Measurements from ENCODE around the gene ZNHIT3.

ZNHIT3 gene

GRCh38 chr17:36515837-36516236 is 29.4 kb downstream of the ZNHIT3 start:
- H3K27me3 ChIP-seq (ENCODE audit: insufficient read depth, low read length, poor library complexity, severe bottlenecking) = no peaks in the 10 kb centered on the region
- H3K9ac ChIP-seq (ENCODE audit: low read depth, low read length, poor library complexity, severe bottlenecking) = no peak overlapping the region
- H3K4me3 ChIP-seq (ENCODE audit: low read length, poor library complexity, severe bottlenecking) = no peak overlapping the region
- no peak overlapping the region for H3K4me2 ChIP-seq (ENCODE audit: low read depth, low read length, poor library complexity, severe bottlenecking)
- no peaks in the 10 kb centered on the region for H4K20me1 ChIP-seq (ENCODE audit: insufficient read depth, low read length, poor library complexity, severe bottlenecking)
- TF ChIP-seq CTCF (conservative IDR thresholded peaks at IDR 0.05; ENCODE audit: low read length) = no peak
- TF ChIP-seq EZH2phosphoT487 (IDR thresholded peaks at IDR 0.05; ENCODE audit: borderline replicate concordance) = no peak
- no peak overlapping the region for H2AFZ ChIP-seq (ENCODE audit: low read length)
- no peaks in the 10 kb centered on the region for H3K9me3 ChIP-seq (ENCODE audit: insufficient read depth, low read depth, low read length)
- H3K9me2 ChIP-seq (replicated peaks; ENCODE audit: low read depth, low read length) = no peaks in the 10 kb centered on the region
- no peaks in the 10 kb centered on the region for H3K4me1 ChIP-seq (ENCODE audit: insufficient read depth, low read length, poor library complexity, severe bottlenecking)
- no peaks in the 10 kb centered on the region for H3K79me2 ChIP-seq (ENCODE audit: insufficient read depth, low read length)
- no peaks in the 10 kb centered on the region for H3F3A ChIP-seq (ENCODE audit: low read depth)
- peaks cover 56% of the 10 kb centered on the region for H3K36me3 ChIP-seq (ENCODE audit: insufficient read depth, low read length)

- no peak for TF ChIP-seq CTCF (conservative IDR thresholded peaks at IDR 0.05; ENCODE audit: low read length)
- TF ChIP-seq EZH2phosphoT487 (IDR thresholded peaks at IDR 0.05; ENCODE audit: borderline replicate concordance) = no peak
- Histone ChIP-seq H3K9ac (ENCODE audit: low read depth, low read length, poor library complexity, severe bottlenecking) (no peak overlapping the region), H2AFZ (ENCODE audit: low read length) (no peak overlapping the region), H3F3A (ENCODE audit: low read depth) (no peaks in the 10 kb centered on the region), H3K36me3 (ENCODE audit: insufficient read depth, low read length) (peaks cover 55% of the 10 kb centered on the region), H4K20me1 (ENCODE audit: insufficient read depth, low read length, poor library complexity, severe bottlenecking) (peaks cover 2% of the 10 kb centered on the region), H3K4me2 (ENCODE audit: low read depth, low read length, poor library complexity, severe bottlenecking) (no peak overlapping the region), H3K27me3 (ENCODE audit: insufficient read depth, low read length, poor library complexity, severe bottlenecking) (no peaks in the 10 kb centered on the region), H3K79me2 (ENCODE audit: insufficient read depth, low read length) (no peaks in the 10 kb centered on the region), H3K9me3 (ENCODE audit: insufficient read depth, low read depth, low read length) (no peaks in the 10 kb centered on the region), H3K4me1 (ENCODE audit: insufficient read depth, low read length, poor library complexity, severe bottlenecking) (no peaks in the 10 kb centered on the region), H3K4me3 (ENCODE audit: low read length, poor library complexity, severe bottlenecking) (no peak overlapping the region), H3K9me2 (replicated peaks; ENCODE audit: low read depth, low read length) (no peaks in the 10 kb centered on the region)
These were observed 36.6 kb downstream of the ZNHIT3 start for GRCh38 chr17:36523113-36523512.

- Histone ChIP-seq H4K20me1 (ENCODE audit: insufficient read depth, low read length, poor library complexity, severe bottlenecking) (peaks cover 6% of the 10 kb centered on the region), H3F3A (ENCODE audit: low read depth) (no peaks in the 10 kb centered on the region)
- TF ChIP-seq EZH2phosphoT487 (IDR thresholded peaks at IDR 0.05; ENCODE audit: borderline replicate concordance) = no peak
- TF ChIP-seq CTCF (conservative IDR thresholded peaks at IDR 0.05; ENCODE audit: low read length) = no peak
These were observed 38.0 kb downstream of the ZNHIT3 start for GRCh38 chr17:36524428-36524876.

More at GRCh38 chr17:36524428-36524876, 38.0 kb downstream of the ZNHIT3 start:
- Histone ChIP-seq H2AFZ (ENCODE audit: low read length) (no peak overlapping the region), H3K9me3 (ENCODE audit: insufficient read depth, low read depth, low read length) (no peaks in the 10 kb centered on the region), H3K4me3 (ENCODE audit: low read length, poor library complexity, severe bottlenecking) (no peak overlapping the region), H3K4me1 (ENCODE audit: insufficient read depth, low read length, poor library complexity, severe bottlenecking) (peaks cover 9% of the 10 kb centered on the region), H3K4me2 (ENCODE audit: low read depth, low read length, poor library complexity, severe bottlenecking) (no peak overlapping the region), H3K79me2 (ENCODE audit: insufficient read depth, low read length) (0 out of 2 replicates have a peak, but pooled peaks cover 4% of the 10 kb centered on the region), H3K27me3 (ENCODE audit: insufficient read depth, low read length, poor library complexity, severe bottlenecking) (no peaks in the 10 kb centered on the region), H3K36me3 (ENCODE audit: insufficient read depth, low read length) (peaks cover 54% of the 10 kb centered on the region), H3K9ac (ENCODE audit: low read depth, low read length, poor library complexity, severe bottlenecking) (no peak overlapping the region), H3K9me2 (replicated peaks; ENCODE audit: low read depth, low read length) (no peaks in the 10 kb centered on the region)
